LNCaP clone FGC (cell line): ENCODE data around the gene DAGLA.

Experiments used
- DNase-seq: peaks from one replicate; pipeline ENCODE4 v3.0.0-alpha.2; 2011; ENCODE audit warnings: low read depth
- H3K4me3 ChIP-seq: 2 replicates; pipeline ENCODE4 v1.5.1; 2011; ENCODE audit warnings: mild to moderate bottlenecking, low read depth, low read length, control low read depth
- CTCF ChIP-seq: IDR thresholded peaks from 2 replicates; pipeline ENCODE4 v1.5.1; 2012; ENCODE audit warnings: mild to moderate bottlenecking; ENCODE audit not compliant: control insufficient read depth, insufficient read depth; ENCODE audit errors: extremely low read depth

Gene DAGLA

DNA sequence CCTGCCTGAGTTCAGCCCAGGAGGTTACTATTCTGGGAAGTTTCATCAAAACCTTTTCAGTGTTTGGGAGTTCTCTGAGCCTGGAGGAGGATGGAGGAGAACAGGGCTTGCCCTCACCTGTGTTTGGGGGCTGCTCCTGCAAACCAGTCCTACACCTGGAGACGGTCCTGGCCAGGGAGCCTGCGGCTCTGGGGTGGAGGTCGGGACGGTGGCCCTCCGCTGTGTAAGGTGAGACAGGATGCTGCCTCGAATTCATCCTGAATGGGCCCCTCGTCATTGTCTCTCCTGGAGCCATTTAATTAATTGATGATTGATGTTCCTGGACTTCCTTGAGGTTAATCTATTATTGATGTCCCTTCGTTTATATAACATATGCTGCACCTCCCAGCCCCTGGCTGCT, 6.3 kb downstream of the DAGLA start:
- TF ChIP-seq CTCF: no peak
- no peak overlapping the region for H3K4me3 ChIP-seq
- no peak for DNase-seq

DNA sequence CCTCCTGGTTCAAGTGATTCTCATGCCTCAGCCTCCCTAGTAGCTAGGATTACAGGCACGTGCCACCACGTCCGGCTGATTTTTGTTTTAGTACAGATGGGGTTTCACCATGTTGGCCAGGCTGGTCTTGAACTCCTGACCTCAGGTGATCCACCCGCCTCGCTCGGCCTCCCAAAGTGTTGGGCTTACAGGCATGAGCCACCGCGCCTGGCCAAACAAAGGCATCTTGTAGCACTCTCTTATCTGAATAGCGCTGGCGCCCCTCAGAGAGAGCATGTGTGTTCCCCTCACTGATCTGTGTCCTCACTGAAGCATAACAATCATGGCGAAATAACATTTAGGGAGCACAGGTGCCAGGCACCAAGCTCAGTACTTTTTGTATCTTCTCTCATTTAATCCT, 7.2 kb downstream of the DAGLA start:
- DNase-seq: no peak
- H3K4me3 ChIP-seq: no peak overlapping the region
- TF ChIP-seq CTCF: no peak

GRCh38 chr11:61688365-61689163, 8.4 kb downstream of the DAGLA start:
- no peak overlapping the region for H3K4me3 ChIP-seq
- DNase-seq: peak; percentile 66
- TF ChIP-seq CTCF: no peak

- H3K4me3 ChIP-seq: no peak overlapping the region
- no peak for DNase-seq
- no peak for TF ChIP-seq CTCF
Measured at GRCh38 chr11:61689164-61689496, 8.9 kb downstream of the DAGLA start.

- no peak overlapping the region for H3K4me3 ChIP-seq
- DNase-seq: no peak
- no peak for TF ChIP-seq CTCF
Measured at GRCh38 chr11:61690706-61691379, 10.7 kb downstream of the DAGLA start.

DNA sequence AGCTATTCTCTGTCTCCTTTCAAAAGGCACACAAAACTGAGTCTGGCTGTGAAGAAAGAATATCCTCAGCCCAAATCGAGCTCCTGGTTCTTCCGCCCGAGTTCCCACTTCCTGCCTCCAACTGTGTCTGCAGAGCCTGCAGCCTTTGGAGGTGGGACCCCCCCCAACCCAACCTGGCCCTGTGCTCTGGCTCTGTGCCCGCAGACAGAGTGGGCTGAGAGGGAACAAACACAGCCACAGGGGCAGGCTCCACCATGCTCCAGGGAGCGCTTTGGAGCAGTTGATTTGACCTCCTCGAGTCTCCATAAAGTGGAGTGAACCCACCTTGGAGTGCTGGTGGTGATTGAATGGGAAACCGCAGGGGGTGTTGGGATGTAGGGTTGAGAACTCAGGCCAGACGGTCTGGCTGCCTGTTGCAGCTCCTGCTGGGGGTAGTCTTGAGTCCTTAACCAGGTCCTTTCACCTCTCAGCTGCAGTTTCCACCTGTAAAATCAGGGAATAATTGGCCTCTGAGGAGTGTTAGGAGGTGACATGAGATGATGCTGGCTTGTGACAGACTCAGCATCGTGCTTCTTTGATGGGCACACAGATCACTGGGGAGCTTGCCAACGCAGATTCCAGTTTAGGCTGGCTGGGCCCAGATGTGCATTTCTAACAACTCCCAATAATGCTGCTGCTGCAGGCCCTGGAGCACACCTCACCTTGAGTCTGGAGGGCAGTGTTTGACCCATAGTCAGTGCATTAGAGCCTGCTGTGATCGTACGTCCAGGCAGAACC, 11.4 kb downstream of the DAGLA start:
- TF ChIP-seq CTCF: no peak
- DNase-seq: no peak
- H3K4me3 ChIP-seq: no peak overlapping the region
